ENCODE data around the gene DPP9. TPM values are rescaled to one million over a fixed set of nuclear protein-coding genes. Genes with fewer than 3 reads are reported as not detected.

DPP9 gene
- total and polyA plus RNA-seq, 2 of the 13 experiments (the other 11 are each of a cell fraction or from before 2014, with no cell fraction given): 8.4 to 25.8 TPM

- TF ChIP-seq, protein P1, sequence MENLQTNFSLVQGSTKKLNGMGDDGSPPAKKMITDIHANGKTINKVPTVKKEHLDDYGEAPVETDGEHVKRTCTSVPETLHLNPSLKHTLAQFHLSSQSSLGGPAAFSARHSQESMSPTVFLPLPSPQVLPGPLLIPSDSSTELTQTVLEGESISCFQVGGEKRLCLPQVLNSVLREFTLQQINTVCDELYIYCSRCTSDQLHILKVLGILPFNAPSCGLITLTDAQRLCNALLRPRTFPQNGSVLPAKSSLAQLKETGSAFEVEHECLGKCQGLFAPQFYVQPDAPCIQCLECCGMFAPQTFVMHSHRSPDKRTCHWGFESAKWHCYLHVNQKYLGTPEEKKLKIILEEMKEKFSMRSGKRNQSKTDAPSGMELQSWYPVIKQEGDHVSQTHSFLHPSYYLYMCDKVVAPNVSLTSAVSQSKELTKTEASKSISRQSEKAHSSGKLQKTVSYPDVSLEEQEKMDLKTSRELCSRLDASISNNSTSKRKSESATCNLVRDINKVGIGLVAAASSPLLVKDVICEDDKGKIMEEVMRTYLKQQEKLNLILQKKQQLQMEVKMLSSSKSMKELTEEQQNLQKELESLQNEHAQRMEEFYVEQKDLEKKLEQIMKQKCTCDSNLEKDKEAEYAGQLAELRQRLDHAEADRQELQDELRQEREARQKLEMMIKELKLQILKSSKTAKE (CRISPR knock-in tag; IDR thresholded peaks at IDR 0.05; ENCODE audit: borderline replicate concordance): no peak
- TF ChIP-seq, protein P2, sequence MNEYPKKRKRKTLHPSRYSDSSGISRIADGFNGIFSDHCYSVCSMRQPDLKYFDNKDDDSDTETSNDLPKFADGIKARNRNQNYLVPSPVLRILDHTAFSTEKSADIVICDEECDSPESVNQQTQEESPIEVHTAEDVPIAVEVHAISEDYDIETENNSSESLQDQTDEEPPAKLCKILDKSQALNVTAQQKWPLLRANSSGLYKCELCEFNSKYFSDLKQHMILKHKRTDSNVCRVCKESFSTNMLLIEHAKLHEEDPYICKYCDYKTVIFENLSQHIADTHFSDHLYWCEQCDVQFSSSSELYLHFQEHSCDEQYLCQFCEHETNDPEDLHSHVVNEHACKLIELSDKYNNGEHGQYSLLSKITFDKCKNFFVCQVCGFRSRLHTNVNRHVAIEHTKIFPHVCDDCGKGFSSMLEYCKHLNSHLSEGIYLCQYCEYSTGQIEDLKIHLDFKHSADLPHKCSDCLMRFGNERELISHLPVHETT (CRISPR knock-in tag; conservative IDR thresholded peaks at IDR 0.05): no peak
- TF ChIP-seq GPN1 (CRISPR knock-in tag; IDR thresholded peaks at IDR 0.05; ENCODE audit: borderline replicate concordance) (no peak), ZNF644 (CRISPR knock-in tag; IDR thresholded peaks at IDR 0.05; ENCODE audit: low read depth) (no peak), MXI1 (IDR thresholded peaks at IDR 0.05; ENCODE audit: borderline replicate concordance, low read depth, low read length) (peak; percentile 59; the same call in 1 of the 3 replicates), CHD2 (IDR thresholded peaks at IDR 0.05; ENCODE audit: low read depth, low read length) (no peak; the same call in 1 of the 2 replicates), ZNF296 (CRISPR knock-in tag; conservative IDR thresholded peaks at IDR 0.05) (peak; percentile 59; the same call in 1 of the 2 replicates), SMYD3 (CRISPR knock-in tag; IDR thresholded peaks at IDR 0.05) (no peak), HDAC1 (CRISPR knock-in tag; IDR thresholded peaks at IDR 0.05) (0 out of 2 replicates have a peak, but pooled peaks have one; percentile 43), ZNF558 (CRISPR knock-in tag; IDR thresholded peaks at IDR 0.05; ENCODE audit: borderline replicate concordance) (0 out of 2 replicates have a peak, but pooled peaks have one; percentile 74), SMARCC2 (IDR thresholded peaks at IDR 0.05) (no peak), DNMT1 (CRISPR knock-in tag; IDR thresholded peaks at IDR 0.05) (no peak), ZMYM4 (CRISPR knock-in tag; IDR thresholded peaks at IDR 0.05) (peak; percentile 12; the same call in 1 of the 2 replicates), KLF11 (CRISPR knock-in tag; IDR thresholded peaks at IDR 0.05) (no peak), KLF9 (CRISPR knock-in tag; IDR thresholded peaks at IDR 0.05; ENCODE audit: low read depth) (no peak), ZNF605 (CRISPR knock-in tag; IDR thresholded peaks at IDR 0.05) (peak; percentile 58; the same call in 1 of the 2 replicates), ZNF329 (CRISPR knock-in tag; IDR thresholded peaks at IDR 0.05; ENCODE audit: low read depth) (no peak; the same call in 1 of the 2 replicates), MYC (CRISPR knock-in tag; IDR thresholded peaks at IDR 0.05; ENCODE audit: borderline replicate concordance) (peak; percentile 85), ZNF446 (CRISPR knock-in tag; IDR thresholded peaks at IDR 0.05) (no peak), ZNF253 (CRISPR knock-in tag; IDR thresholded peaks at IDR 0.05; ENCODE audit: borderline replicate concordance) (no peak), ZNF282 (IDR thresholded peaks at IDR 0.05; ENCODE audit: partially characterized antibody) (no peak), GFI1 (CRISPR knock-in tag; IDR thresholded peaks at IDR 0.05; ENCODE audit: borderline replicate concordance) (no peak), FOXK2 (IDR thresholded peaks at IDR 0.05) (no peak), CENPT (CRISPR knock-in tag; IDR thresholded peaks at IDR 0.05; ENCODE audit: low read depth) (no peak), NFIB (CRISPR knock-in tag; IDR thresholded peaks at IDR 0.05; ENCODE audit: borderline replicate concordance) (no peak)
- TF ChIP-seq, protein P3, sequence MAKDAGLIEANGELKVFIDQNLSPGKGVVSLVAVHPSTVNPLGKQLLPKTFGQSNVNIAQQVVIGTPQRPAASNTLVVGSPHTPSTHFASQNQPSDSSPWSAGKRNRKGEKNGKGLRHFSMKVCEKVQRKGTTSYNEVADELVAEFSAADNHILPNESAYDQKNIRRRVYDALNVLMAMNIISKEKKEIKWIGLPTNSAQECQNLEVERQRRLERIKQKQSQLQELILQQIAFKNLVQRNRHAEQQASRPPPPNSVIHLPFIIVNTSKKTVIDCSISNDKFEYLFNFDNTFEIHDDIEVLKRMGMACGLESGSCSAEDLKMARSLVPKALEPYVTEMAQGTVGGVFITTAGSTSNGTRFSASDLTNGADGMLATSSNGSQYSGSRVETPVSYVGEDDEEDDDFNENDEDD (CRISPR knock-in tag; IDR thresholded peaks at IDR 0.05; ENCODE audit: borderline replicate concordance): 0 out of 2 replicates have a peak, but pooled peaks have one; percentile 29
- TF ChIP-seq, protein P4, sequence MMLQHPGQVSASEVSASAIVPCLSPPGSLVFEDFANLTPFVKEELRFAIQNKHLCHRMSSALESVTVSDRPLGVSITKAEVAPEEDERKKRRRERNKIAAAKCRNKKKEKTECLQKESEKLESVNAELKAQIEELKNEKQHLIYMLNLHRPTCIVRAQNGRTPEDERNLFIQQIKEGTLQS (CRISPR knock-in tag; IDR thresholded peaks at IDR 0.05): no peak
Measured at GRCh38 chr19:4639531-4640246, 84.0 kb downstream of the DPP9 start (continued).
